HCT116 (cell line): ENCODE data around the gene TMEM185B. TPM values are rescaled to one million over a fixed set of nuclear protein-coding genes. Genes with fewer than 3 reads are reported as not detected.

Source experiments
- ATAC-seq: fragments of 200-7000 bp; cut with Tn5 transposase; 2 replicates; pipeline ENCODE4 v1.9.1; 2020; ENCODE audit warnings: mild to moderate bottlenecking, moderate library complexity
- BruUV-seq: library from RNA; stranded (reverse); fragments of 400-500 nt; replicated peaks from 2 replicates; lab custom pipeline; 2021; lab: Mats Ljungman, UMichigan
- CTCF ChIA-PET: fragments of 300-600 bp; sonication (Branson Sonifier 250); formaldehyde crosslinking; loops from one replicate; lab custom pipeline; 2021; ENCODE audit warnings: antibody characterized with exemption; lab: Charles Lee
- POLR2A ChIA-PET: fragments of 300-600, 350-600 bp; sonication (Branson Sonifier 250); formaldehyde crosslinking; loops from one replicate; lab custom pipeline; 2021; ENCODE audit warnings: antibody characterized with exemption; lab: Charles Lee
- RAD21 ChIA-PET, 2 experiments: fragments of 300-600 bp; sonication (Branson Sonifier 250); formaldehyde crosslinking; loops; one replicate each; lab custom pipeline; 2023; ENCODE audit warnings: low total read pairs in 2 of 2; ENCODE audit not compliant: uncharacterized antibody in 2 of 2, unreplicated experiment in 2 of 2, low non-redundant PET in 1 of 2; lab: Charles Lee
- DNase-seq: peaks from one replicate; pipeline ENCODE4 v3.0.0-alpha.2; 2010; ENCODE audit warnings: low read depth, low spot score
- H2AFZ ChIP-seq: fragments of 200-600 bp; shearing (Covaris generic), sonication (generic); 2 replicates; pipeline ENCODE4 v1.6.1; 2017; ENCODE audit warnings: low read depth, mixed run types, mixed read lengths, antibody characterized with exemption, low read length; ENCODE audit not compliant: poor library complexity, severe bottlenecking
- H3K27ac ChIP-seq: 2 replicates; pipeline ENCODE4 v1.5.1; 2012; ENCODE audit warnings: low read depth, low read length
- H3K27me3 ChIP-seq: fragments of 200-600 bp; sonication (generic); 2 replicates; pipeline ENCODE4 v1.6.1; 2016; ENCODE audit warnings: mixed run types, low read length, mixed read lengths; ENCODE audit not compliant: insufficient read depth
- H3K36me3 ChIP-seq, 2 experiments: fragments of 200-500 bp in 1 of 2; fragments of 200-600 bp in 1 of 2; sonication (Bioruptor generic) in 1 of 2; sonication (generic) in 1 of 2; 2 replicates each; pipeline versions ENCODE4 v1.5.1 to v1.6.1; 2014 to 2016; ENCODE audit warnings: low read length in 2 of 2, inconsistent platforms in 1 of 2, mixed read lengths in 1 of 2, mixed run types in 1 of 2; ENCODE audit not compliant: insufficient read depth in 2 of 2, control insufficient read depth in 1 of 2
- H3K4me1 ChIP-seq, 2 experiments: fragments of 200-600 bp in 1 of 2; sonication (generic) in 1 of 2; 2 replicates each; pipeline versions ENCODE4 v1.5.1 to v1.6.1; 2012 to 2017; ENCODE audit warnings: low read length in 2 of 2, inconsistent platforms in 1 of 2, mild to moderate bottlenecking in 1 of 2, mixed read lengths in 1 of 2, mixed run types in 1 of 2, moderate library complexity in 1 of 2; ENCODE audit not compliant: insufficient read depth in 2 of 2, control insufficient read depth in 1 of 2
- H3K4me2 ChIP-seq: fragments of 200-600 bp; sonication (generic); 2 replicates; pipeline ENCODE4 v1.6.1; 2017; ENCODE audit warnings: mixed run types, low read length, mixed read lengths
- H3K4me3 ChIP-seq, 2 experiments: fragments of 200-600 bp in 1 of 2; sonication (generic) in 1 of 2; replicated peaks in 1 of 2; 2 replicates each; pipeline ENCODE4 v1.5.1; 2011 to 2016; ENCODE audit warnings: low read length in 2 of 2, control low read depth in 1 of 2, low read depth in 1 of 2, mild to moderate bottlenecking in 1 of 2, mixed read lengths in 1 of 2, mixed run types in 1 of 2
- H3K79me2 ChIP-seq: fragments of 200-600 bp; sonication (generic); 2 replicates; pipeline ENCODE4 v1.6.1; 2017; ENCODE audit warnings: mild to moderate bottlenecking, mixed run types, low read length, moderate library complexity, mixed read lengths; ENCODE audit not compliant: insufficient read depth
- H3K9ac ChIP-seq: fragments of 200-600 bp; sonication (generic); 2 replicates; pipeline ENCODE4 v1.6.1; 2016; ENCODE audit warnings: low read length, mixed read lengths
- H3K9me2 ChIP-seq: fragments of 200-600 bp; sonication (generic), shearing (Covaris generic); 2 replicates; pipeline ENCODE4 v1.6.1; 2017; ENCODE audit warnings: mixed run types, mild to moderate bottlenecking, moderate library complexity; ENCODE audit not compliant: insufficient read depth
- H3K9me3 ChIP-seq, 2 experiments: fragments of 200-500 bp in 1 of 2; fragments of 200-600 bp in 1 of 2; sonication (Bioruptor generic) in 1 of 2; sonication (generic) in 1 of 2; 2 replicates each; pipeline ENCODE4 v1.6.1; 2014 to 2017; ENCODE audit warnings: low read length in 2 of 2, mixed read lengths in 2 of 2, inconsistent platforms in 1 of 2, low read depth in 1 of 2, mild to moderate bottlenecking in 1 of 2, mixed run types in 1 of 2, moderate library complexity in 1 of 2; ENCODE audit not compliant: control insufficient read depth in 1 of 2, insufficient read depth in 1 of 2
- H4K20me1 ChIP-seq: fragments of 200-600 bp; sonication (generic), shearing (Covaris generic); 2 replicates; pipeline ENCODE4 v1.6.1; 2017; ENCODE audit warnings: mixed run types, mild to moderate bottlenecking, moderate library complexity; ENCODE audit not compliant: insufficient read depth
- ATF3 ChIP-seq: IDR thresholded peaks from 2 replicates; pipeline ENCODE4 v1.6.1; 2012
- CTCF ChIP-seq, 3 experiments: fragments of 200-600 bp in 1 of 3; sonication (generic) in 1 of 3; IDR thresholded peaks in 2 of 3; conservative IDR thresholded peaks in 1 of 3; 2 replicates each; pipeline ENCODE4 v1.5.1; 2012 to 2017; ENCODE audit warnings: low read depth in 2 of 3, low read length in 2 of 3, antibody characterized with exemption in 1 of 3, borderline replicate concordance in 1 of 3, control low read depth in 1 of 3, mild to moderate bottlenecking in 1 of 3, mixed read lengths in 1 of 3, mixed run types in 1 of 3, moderate library complexity in 1 of 3; ENCODE audit not compliant: insufficient read depth in 1 of 3
- REST ChIP-seq: IDR thresholded peaks from 2 replicates; pipeline ENCODE4 v1.6.1; 2012; ENCODE audit warnings: low read depth
- SP1 ChIP-seq: IDR thresholded peaks from 2 replicates; pipeline ENCODE4 v1.6.1; 2012; ENCODE audit warnings: low read depth
- SRF ChIP-seq: IDR thresholded peaks from 2 replicates; pipeline ENCODE4 v1.6.1; 2012; ENCODE audit warnings: low read depth
- ZFX ChIP-seq: fragments of 450-650 bp; IDR thresholded peaks from 2 replicates; pipeline ENCODE4 v1.6.1; 2017
- intact Hi-C: fragments of 100-400 bp; cut with micrococcal nuclease; formaldehyde crosslinking; loops from 2 replicates; pipeline ENCODE4 v1.10.0; 2022
- total RNA-seq: library from RNA; stranded (reverse); gene quantifications from one replicate; pipeline ENCODE4 v1.2.1, GENCODE V29; 2021; ENCODE audit not compliant: unreplicated experiment
- TF ChIP-seq, protein P1 (sequence below): IDR thresholded peaks from 2 replicates; pipeline ENCODE4 v1.6.1; 2012
- TF ChIP-seq, protein P2 (sequence below): IDR thresholded peaks from 2 replicates; pipeline ENCODE4 v1.6.1; 2011; ENCODE audit warnings: mild to moderate bottlenecking, low read length, moderate library complexity; ENCODE audit not compliant: insufficient replicate concordance; ENCODE audit errors: extremely low read depth

The TMEM185B gene
- total RNA-seq, 1 experiment from 2014 or later, result 27.1 TPM

DNA sequence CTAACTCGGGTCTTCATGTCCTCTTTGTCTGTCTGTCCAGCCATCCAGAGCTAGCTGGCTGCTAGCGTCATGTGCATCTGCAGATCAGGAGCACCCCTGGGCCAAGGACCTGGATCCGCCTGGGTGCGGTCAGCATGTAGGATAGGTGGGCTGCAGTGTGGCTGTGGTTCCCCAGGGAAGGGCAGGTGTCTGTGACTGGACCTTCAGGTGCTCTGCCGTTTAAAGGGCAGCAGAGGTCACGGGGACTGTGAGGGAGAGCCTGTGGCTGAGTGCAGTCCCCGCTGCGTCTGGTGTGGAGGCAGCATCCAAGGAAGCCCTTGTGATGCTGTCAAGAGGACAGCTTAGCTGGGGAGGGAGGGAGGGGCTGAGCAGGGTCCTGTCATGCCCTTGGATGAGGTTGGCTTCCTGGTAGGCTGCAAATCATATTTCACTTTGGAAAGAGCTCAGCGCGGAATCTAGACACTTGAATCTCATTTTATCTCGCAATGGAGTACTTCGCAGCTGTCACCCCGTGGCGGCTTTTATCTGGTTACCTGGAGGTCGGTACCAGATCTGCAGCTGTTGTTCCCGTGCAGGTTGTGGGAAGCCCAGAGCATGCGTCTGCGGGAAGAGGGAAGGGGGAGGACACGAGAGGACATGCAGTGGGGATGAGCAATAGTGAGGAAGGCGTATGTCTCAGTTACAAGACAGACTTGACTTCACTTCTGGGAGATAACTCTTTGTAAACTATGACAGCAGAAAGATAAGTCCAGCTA lies 23.5 kb upstream of the TMEM185B start (continued):
- no peak for TF ChIP-seq REST

DNA sequence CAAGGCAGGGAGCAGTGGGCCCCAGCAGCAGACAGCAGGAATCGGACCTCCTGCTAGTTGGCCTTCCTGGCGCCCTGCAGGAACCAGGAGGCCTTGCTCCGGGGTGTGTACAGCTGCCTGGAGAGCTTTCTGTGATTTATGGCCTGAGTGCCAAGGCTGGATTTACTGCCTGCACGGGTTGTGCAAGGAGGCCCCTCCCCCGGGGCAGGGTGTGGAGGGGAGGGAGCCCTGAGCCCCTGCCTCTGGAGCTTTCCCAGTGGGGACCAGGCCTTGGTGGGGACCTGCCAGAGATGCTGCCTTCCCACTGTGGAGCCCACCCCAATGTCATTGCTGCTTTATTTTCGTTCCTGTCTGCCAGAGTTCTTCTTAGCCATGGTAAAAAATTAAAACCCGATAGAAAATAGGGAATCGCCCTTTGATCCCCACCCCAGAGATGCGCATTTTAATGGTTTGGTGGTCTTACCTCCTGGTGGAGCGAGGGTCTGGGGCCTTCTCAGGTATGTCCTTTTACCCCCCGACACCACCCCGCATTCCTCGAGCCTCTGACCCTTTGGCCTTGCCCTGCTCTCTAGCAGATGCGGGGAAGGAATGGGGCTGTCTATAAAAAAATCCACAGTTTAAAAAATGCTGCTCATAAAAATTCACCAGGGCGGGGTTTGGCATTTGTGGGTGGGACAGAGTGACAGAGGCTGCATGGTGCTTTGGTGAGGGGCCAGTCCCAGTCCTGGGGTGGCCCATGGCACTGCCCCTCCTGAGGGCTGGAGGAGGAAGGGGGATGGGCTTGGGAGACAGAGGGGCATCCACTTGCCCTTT lies 22.5 kb upstream of the TMEM185B start:
- peak; percentile 87 for ATAC-seq
- H3K9me3 ChIP-seq, result peaks cover 0 to 9% of the 10 kb centered on the region in 2 experiments; a peak in 1 of 4 replicates
- CTCF ChIA-PET, result no interaction called here
- peaks cover 27 to 53% of the 10 kb centered on the region in 2 experiments for H3K4me1 ChIP-seq
- RAD21 ChIA-PET, result no interaction called here
- POLR2A ChIA-PET, result no interaction called here
- no peak for DNase-seq
- H3K4me2 ChIP-seq, result peak overlapping the region; percentile 66
- peak overlapping the region; percentile 47 for H3K27ac ChIP-seq
- peak overlapping the region; percentile 35 for H3K9ac ChIP-seq
- intact Hi-C loops, result no loop called here
- no peaks in the 10 kb centered on the region for H3K27me3 ChIP-seq
- no peaks in the 10 kb centered on the region for H3K36me3 ChIP-seq
- BruUV-seq, result no TSS peak
- no peaks in the 10 kb centered on the region for H3K9me2 ChIP-seq
- H3K79me2 ChIP-seq, result no peaks in the 10 kb centered on the region
- no peaks in the 10 kb centered on the region for H4K20me1 ChIP-seq
- peak overlapping the region in 1 of 2 experiments; percentile 11; a peak in 1 of 4 replicates for H3K4me3 ChIP-seq
- H2AFZ ChIP-seq, result peak overlapping the region; percentile 29
- no peak for TF ChIP-seq SP1
- no peak for TF ChIP-seq ATF3
- no peak for TF ChIP-seq SRF
- TF ChIP-seq CTCF (IDR thresholded peaks at IDR 0.05 in 2 of 3, conservative IDR thresholded peaks at IDR 0.05 in 1 of 3; ENCODE audit: borderline replicate concordance in 1 of 3, insufficient read depth in 1 of 3, low read depth in 2 of 3, low read length in 2 of 3), result no peak
- TF ChIP-seq ZFX, result 0 out of 2 replicates have a peak, but pooled peaks have one; percentile 40
- TF ChIP-seq, protein P1, sequence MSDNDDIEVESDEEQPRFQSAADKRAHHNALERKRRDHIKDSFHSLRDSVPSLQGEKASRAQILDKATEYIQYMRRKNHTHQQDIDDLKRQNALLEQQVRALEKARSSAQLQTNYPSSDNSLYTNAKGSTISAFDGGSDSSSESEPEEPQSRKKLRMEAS, result no peak
- TF ChIP-seq, protein P2, sequence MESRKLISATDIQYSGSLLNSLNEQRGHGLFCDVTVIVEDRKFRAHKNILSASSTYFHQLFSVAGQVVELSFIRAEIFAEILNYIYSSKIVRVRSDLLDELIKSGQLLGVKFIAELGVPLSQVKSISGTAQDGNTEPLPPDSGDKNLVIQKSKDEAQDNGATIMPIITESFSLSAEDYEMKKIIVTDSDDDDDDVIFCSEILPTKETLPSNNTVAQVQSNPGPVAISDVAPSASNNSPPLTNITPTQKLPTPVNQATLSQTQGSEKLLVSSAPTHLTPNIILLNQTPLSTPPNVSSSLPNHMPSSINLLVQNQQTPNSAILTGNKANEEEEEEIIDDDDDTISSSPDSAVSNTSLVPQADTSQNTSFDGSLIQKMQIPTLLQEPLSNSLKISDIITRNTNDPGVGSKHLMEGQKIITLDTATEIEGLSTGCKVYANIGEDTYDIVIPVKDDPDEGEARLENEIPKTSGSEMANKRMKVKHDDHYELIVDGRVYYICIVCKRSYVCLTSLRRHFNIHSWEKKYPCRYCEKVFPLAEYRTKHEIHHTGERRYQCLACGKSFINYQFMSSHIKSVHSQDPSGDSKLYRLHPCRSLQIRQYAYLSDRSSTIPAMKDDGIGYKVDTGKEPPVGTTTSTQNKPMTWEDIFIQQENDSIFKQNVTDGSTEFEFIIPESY, result no peak
